NCI-H526 treated with DMSO at 0.1 percent for 48 hours (cell line): ENCODE results near the gene CPA5.

ENCODE experiments used
- DNase-seq: peaks from one replicate; lab custom pipeline; 2025; lab: John Stamatoyannopoulos, UW

Gene CPA5

GRCh38 chr7:130379532-130379920 lies 34.9 kb downstream of the CPA5 start:
- DNase-seq = no peak

- no peak for DNase-seq
Observed at GRCh38 chr7:130379921-130380860, 35.6 kb downstream of the CPA5 start, which contains the start of gene CPA1. TSS of gene CPA1 (plus strand) at chr7:130380494. CDS start at chr7:130380521, 27 bp downstream.

- no peak for DNase-seq
Observed at GRCh38 chr7:130380861-130381455, 36.3 kb downstream of the CPA5 start.

- DNase-seq = no peak
Observed at GRCh38 chr7:130381468-130382312, 37.1 kb downstream of the CPA5 start.

- DNase-seq = no peak
Observed at GRCh38 chr7:130383187-130383980, 38.8 kb downstream of the CPA5 start.

GRCh38 chr7:130384371-130384801 lies 39.8 kb downstream of the CPA5 start:
- no peak for DNase-seq

- DNase-seq = no peak
Observed at GRCh38 chr7:130384841-130385599, 40.4 kb downstream of the CPA5 start.

GRCh38 chr7:130385600-130386066 lies 41.0 kb downstream of the CPA5 start:
- DNase-seq = no peak

- DNase-seq = no peak
Observed at GRCh38 chr7:130386876-130387275, 42.3 kb downstream of the CPA5 start.

GRCh38 chr7:130387306-130387627 lies 42.7 kb downstream of the CPA5 start:
- DNase-seq = no peak

GRCh38 chr7:130387628-130388403 lies 43.2 kb downstream of the CPA5 start:
- no peak for DNase-seq

GRCh38 chr7:130388671-130389070 lies 44.1 kb downstream of the CPA5 start:
- no peak for DNase-seq

GRCh38 chr7:130390486-130390885 lies 45.9 kb downstream of the CPA5 start:
- no peak for DNase-seq

- no peak for DNase-seq
Observed at GRCh38 chr7:130393101-130393561, 48.5 kb downstream of the CPA5 start.

- no peak for DNase-seq
Observed at GRCh38 chr7:130393841-130394411, 49.3 kb downstream of the CPA5 start.

- DNase-seq = no peak
Observed at GRCh38 chr7:130394421-130395195, 50.0 kb downstream of the CPA5 start.

- DNase-seq = no peak
Observed at GRCh38 chr7:130395421-130395820, 50.8 kb downstream of the CPA5 start.

GRCh38 chr7:130396109-130396508 lies 51.5 kb downstream of the CPA5 start:
- no peak for DNase-seq
